Stomach (tissue), 9 donors: ENCODE measurements around the gene SEH1L. TPM values are rescaled to one million over a fixed set of nuclear protein-coding genes. Genes with fewer than 3 reads are reported as not detected.
A peak's percentile ranks its signal among the peaks of the same experiment; 100 is the strongest.

Source experiments
- DNase-seq, 2 donors: peaks; one replicate each; pipeline versions ENCODE4 v3.0.0 to v3.0.0-alpha.2; 2013 to 2019
- H3K27ac ChIP-seq, 5 donors: fragments of 200-600 bp in 4 of 5; sonication (generic) in 4 of 5; one replicate each; pipeline ENCODE4 v1.5.1; 2013 to 2019; ENCODE audit warnings: mild to moderate bottlenecking in 1 of 5, moderate library complexity in 1 of 5
- H3K27me3 ChIP-seq, 3 donors: fragments of 200-600 bp; sonication (generic); one replicate each; pipeline ENCODE4 v1.5.1; 2017 to 2019; ENCODE audit warnings: mixed run types in 1 of 3
- H3K36me3 ChIP-seq, 4 donors: fragments of 200-600 bp; sonication (generic); 1 replicate in 3 of 4; 2 replicates in 1 of 4; pipeline ENCODE4 v1.5.1; 2016 to 2019
- H3K4me1 ChIP-seq, 4 donors: fragments of 200-600 bp; sonication (generic); one replicate each; pipeline ENCODE4 v1.5.1; 2016 to 2019
- H3K4me3 ChIP-seq, 4 donors: fragments of 200-600 bp; sonication (generic) in 3 of 4; one replicate each; pipeline ENCODE4 v1.5.1; 2016 to 2019; ENCODE audit warnings: mild to moderate bottlenecking in 1 of 4
- H3K9me3 ChIP-seq, 4 donors: fragments of 200-600 bp; sonication (generic); one replicate each; pipeline ENCODE4 v1.5.1; 2016 to 2019
- CTCF ChIP-seq, 7 experiments: fragments of 450-650 bp in 4 of 7; fragments of 200-600 bp in 3 of 7; sonication (generic) in 3 of 7; IDR thresholded peaks; one replicate each; pipeline ENCODE4 v1.5.1; 2016 to 2019; ENCODE audit warnings: antibody characterized with exemption in 7 of 7, control low read depth in 2 of 7, mild to moderate bottlenecking in 1 of 7
- EP300 ChIP-seq: sonication (generic); formaldehyde crosslinking; IDR thresholded peaks from one replicate; pipeline ENCODE4 v1.6.1; 2017; ENCODE audit warnings: antibody characterized with exemption
- POLR2A ChIP-seq, 4 donors: fragments of 450-650 bp; IDR thresholded peaks; one replicate each; pipeline ENCODE4 v1.6.1; 2016; ENCODE audit warnings: antibody characterized with exemption in 4 of 4, control low read depth in 2 of 4, mild to moderate bottlenecking in 1 of 4, moderate library complexity in 1 of 4
- POLR2AphosphoS5 ChIP-seq, 3 donors: sonication (generic); formaldehyde crosslinking; IDR thresholded peaks; one replicate each; pipeline ENCODE4 v1.6.1; 2016; ENCODE audit warnings: antibody characterized with exemption in 3 of 3
- WGBS, 5 donors: extraction: QIAGEN DNeasy Blood & Tissue Kit in 3 of 5; methylation state at CpG; one replicate each; pipeline versions ENCODE4 v1.1.5 to v1.1.7; 2013 to 2018; 5-methylcytosine and 5-hydroxymethylcytosine counted together
- intact Hi-C: fragments of 100-400 bp; cut with DNase I; formaldehyde crosslinking; loops from one replicate; pipeline ENCODE4 v1.15.1; 2023; ENCODE audit warnings: low total_unique reads
- polyA plus RNA-seq, 3 donors: library from polyadenylated mRNA; stranded (reverse); fragments of 200-250 nt; gene quantifications; one replicate each; pipeline ENCODE4 v1.2.3, GENCODE V29; 2013
- total RNA-seq, 5 donors: library from RNA; depleted of rRNA; stranded (reverse); fragments of >200 nt; gene quantifications; one replicate each; pipeline versions ENCODE4 v1.1.0 to v1.2.3, GENCODE V29; 2014 to 2016
- donor health status: healthy with polysubstance abuse.
- donor health status: Bipolar disorder and iron deficiency.
- donor health status: healthy.

SEH1L gene
- total and polyA plus RNA-seq, 8 donors, result 9.3 to 43.7 (median 18.0) TPM

- Histone ChIP-seq H3K27me3 (no peaks in the 10 kb centered on the region), H3K9me3 (no peaks in the 10 kb centered on the region), H3K36me3 (peaks cover 0 to 19% (median 11%) of the 10 kb centered on the region in 4 donors), H3K4me1 (peaks cover 17 to 36% (median 27%) of the 10 kb centered on the region in 4 donors), H3K4me3 (no peak overlapping the region), H3K27ac (no peak overlapping the region)
- DNase-seq, result no peak
- TF ChIP-seq EP300 (no peak), POLR2AphosphoS5 (IDR thresholded peaks at IDR 0.05) (no peak), POLR2A (IDR thresholded peaks at IDR 0.05) (no peak), CTCF (IDR thresholded peaks at IDR 0.05) (no peak)
- intact Hi-C loops, result no loop called here
- WGBS, 5 donors, result 87 to 93% (median 91%) methylated on average over 8 of the region's 8 CpGs
Measured at GRCh38 chr18:12989397-12990122, 41.7 kb downstream of the SEH1L start.

GRCh38 chr18:12990123-12990475 is 42.3 kb downstream of the SEH1L start:
- 20 to 47% (median 28%) methylated on average over 2 of the region's 2 CpGs for WGBS, 5 donors
- peak overlapping the region in 3 of 4 donors; percentile 84 to 95 (median 90) for H3K4me3 ChIP-seq
- peaks cover 17 to 36% (median 27%) of the 10 kb centered on the region in 4 donors for H3K4me1 ChIP-seq
- DNase-seq, result peak in 1 of 2 donors; percentile 23
- no peaks in the 10 kb centered on the region for H3K27me3 ChIP-seq
- intact Hi-C loops, result no loop called here
- H3K27ac ChIP-seq, result peak overlapping the region in 2 of 5 donors; percentile 95 to 98
- no peaks in the 10 kb centered on the region for H3K9me3 ChIP-seq
- H3K36me3 ChIP-seq, result peaks cover 0 to 14% (median 7%) of the 10 kb centered on the region in 4 donors
- TF ChIP-seq POLR2A (IDR thresholded peaks at IDR 0.05) (peak in 1 of 4 donors; percentile 14), EP300 (no peak)

DNA sequence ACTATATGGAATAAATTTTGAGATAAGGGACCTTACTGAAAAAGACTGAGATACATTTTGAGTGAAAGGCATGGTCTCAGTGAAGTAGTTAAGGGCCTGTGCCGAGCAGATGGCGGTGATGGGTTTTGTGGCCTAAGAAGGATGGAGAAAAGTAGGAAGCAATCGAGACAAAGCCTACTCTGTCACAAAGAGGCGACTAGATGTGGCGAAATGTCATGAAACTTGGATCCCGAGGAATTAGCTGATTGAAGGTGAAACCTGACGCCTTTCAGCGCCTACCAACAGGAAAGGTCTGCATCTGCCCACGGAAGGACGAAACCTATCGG is 42.8 kb downstream of the SEH1L start:
- Histone ChIP-seq H3K4me3 (peak overlapping the region; percentile 81 to 95 (median 87)), H3K27me3 (no peaks in the 10 kb centered on the region), H3K9me3 (no peaks in the 10 kb centered on the region), H3K27ac (peak overlapping the region; percentile 84 to 98 (median 95)), H3K4me1 (peaks cover 17 to 36% (median 27%) of the 10 kb centered on the region in 4 donors), H3K36me3 (peaks cover 0 to 11% (median 4%) of the 10 kb centered on the region in 4 donors)
- TF ChIP-seq EP300 (no peak), CTCF (IDR thresholded peaks at IDR 0.05) (no peak), POLR2AphosphoS5 (IDR thresholded peaks at IDR 0.05) (no peak), POLR2A (IDR thresholded peaks at IDR 0.05) (no peak)
- intact Hi-C loops, result no loop called here
- no peak for DNase-seq
- WGBS, 5 donors, result 1 to 5% (median 2%) methylated on average over 11 of the region's 11 CpGs

- TF ChIP-seq POLR2A (IDR thresholded peaks at IDR 0.05), result peak in 1 of 4 donors; percentile 36
- TF ChIP-seq POLR2AphosphoS5 (IDR thresholded peaks at IDR 0.05), result peak in 2 of 3 donors; percentile 82 to 91
- no peak for TF ChIP-seq CTCF (IDR thresholded peaks at IDR 0.05)
- TF ChIP-seq EP300, result no peak
- H3K9me3 ChIP-seq, result no peaks in the 10 kb centered on the region
- peak; percentile 97 to 99 for DNase-seq
- H3K4me3 ChIP-seq, result peak within 1 kb of the TSS; percentile 81 to 95 (median 87)
- WGBS, 5 donors, result 0% methylated on average over 59 to 73 of the region's 73 CpGs
- intact Hi-C loops, result no loop called here
- H3K27ac ChIP-seq, result peak within 1 kb of the TSS; percentile 91 to 98 (median 95)
- H3K4me1 ChIP-seq, result peaks cover 17 to 38% (median 29%) of the 10 kb centered on the region in 4 donors
- peaks cover 0 to 7% (median 3%) of the 10 kb centered on the region in 4 donors for H3K36me3 ChIP-seq
- no peaks in the 10 kb centered on the region for H3K27me3 ChIP-seq
Measured at GRCh38 chr18:12990967-12991820, 43.4 kb downstream of the SEH1L start, which contains the start of gene CEP192. Gene CEP192, plus strand, starts transcription at chr18:12991362. Its CDS starts 8,063 bp downstream, at chr18:12999425.
